Adrenal gland (tissue), 12 donors: ENCODE measurements around the gene MAGI2. TPM values are rescaled to one million over a fixed set of nuclear protein-coding genes. Genes with fewer than 3 reads are reported as not detected.

Experiments
- DNase-seq, 7 donors: peaks; one replicate each; pipeline ENCODE4 v3.0.0-alpha.2; 2019 to 2020
- H3K27ac ChIP-seq, 5 donors: fragments of 200-600 bp; sonication (generic) in 4 of 5; 1 replicate in 3 of 5; 2 replicates in 2 of 5; pipeline versions ENCODE4 v1.5.1 to v1.8.0; 2016 to 2020; ENCODE audit warnings: mild to moderate bottlenecking in 1 of 5
- H3K27me3 ChIP-seq: fragments of 200-600 bp; 2 replicates; pipeline ENCODE4 v1.8.0; 2021
- H3K36me3 ChIP-seq, 2 donors: fragments of 200-600 bp; replicated peaks in 1 of 2; 1 replicate in 1 of 2; 2 replicates in 1 of 2; pipeline versions ENCODE4 v1.5.1 to v1.8.0; 2018 to 2022
- H3K4me1 ChIP-seq, 2 donors: fragments of 200-600 bp; replicated peaks in 1 of 2; 1 replicate in 1 of 2; 2 replicates in 1 of 2; pipeline versions ENCODE4 v1.5.1 to v1.8.0; 2018 to 2021
- H3K4me3 ChIP-seq, 4 donors: fragments of 200-600 bp; sonication (generic) in 3 of 4; one replicate each; pipeline ENCODE4 v1.5.1; 2016 to 2018
- H3K9me3 ChIP-seq, 3 donors: fragments of 200-600 bp; sonication (generic) in 1 of 3; replicated peaks in 1 of 3; 1 replicate in 2 of 3; 2 replicates in 1 of 3; pipeline versions ENCODE4 v1.5.1 to v1.8.0; 2016 to 2021
- CTCF ChIP-seq, 6 experiments: fragments of 450-650 bp in 4 of 6; fragments of 200-600 bp in 2 of 6; sonication (generic) in 1 of 6; IDR thresholded peaks; 1 replicate in 5 of 6; 2 replicates in 1 of 6; pipeline versions ENCODE4 v1.5.1 to v1.8.0; 2016 to 2021; ENCODE audit warnings: antibody characterized with exemption in 6 of 6, mild to moderate bottlenecking in 2 of 6, moderate library complexity in 1 of 6
- POLR2A ChIP-seq, 2 donors: fragments of 450-650 bp; IDR thresholded peaks; one replicate each; pipeline ENCODE4 v1.6.1; 2017; ENCODE audit warnings: antibody characterized with exemption in 2 of 2, mild to moderate bottlenecking in 2 of 2, moderate library complexity in 1 of 2
- WGBS, 4 donors: extraction: QIAGEN DNeasy Blood & Tissue Kit in 2 of 4; methylation state at CpG; one replicate each; pipeline versions ENCODE4 v1.1.5 to v1.1.7; 2013 to 2017; 5-methylcytosine and 5-hydroxymethylcytosine counted together
- intact Hi-C, 2 donors: fragments of 100-400 bp; cut with DNase I; formaldehyde crosslinking; loops; one replicate each; pipeline versions ENCODE4 v1.14.1 to v1.15.0; 2022 to 2023
- polyA plus RNA-seq, 3 donors: library from polyadenylated mRNA; stranded (reverse); fragments of 200-250 nt in 2 of 3; fragments of 350-450 nt in 1 of 3; fragmentation: Illumina TruSeq in 1 of 3; extraction: RNeasy Lipid Tissue Mini Kit (QIAGEN cat#74804) in 1 of 3; gene quantifications; one replicate each; pipeline ENCODE4 v1.2.3, GENCODE V29; 2013 to 2014
- total RNA-seq, 9 donors: library from RNA; depleted of rRNA in 4 of 9; stranded (reverse); fragments of >200 nt in 4 of 9; fragments of 120-200 nt in 1 of 9; fragmentation: NEBNext Ultra II Directional in 1 of 9; extraction: Animal tissue kit (Norgen Biotek cat#: 25700) in 1 of 9; gene quantifications; one replicate each; pipeline versions ENCODE4 v1.1.0 to v1.2.4, GENCODE V29; 2013 to 2023
- donor health status: healthy with polysubstance abuse.
- donor health status: Bipolar disorder and iron deficiency.
- donor health status: DM: yes; HTN: yes; CAD: no.
- donor health status: DM: no; HTN: no; CAD: no.
- donor health status: DM: no; HTN: no; CAD: no.
- donor health status: DM: yes; HTN: yes; CAD: no.

The MAGI2 gene
- total and polyA plus RNA-seq, 12 donors = 3.2 to 37.1 (median 17.1) TPM

- H3K27me3 ChIP-seq = no peaks in the 10 kb centered on the region
- intact Hi-C loops = no loop called here
- no peak overlapping the region for H3K4me3 ChIP-seq
- no peaks in the 10 kb centered on the region for H3K9me3 ChIP-seq
- DNase-seq = no peak
- 86 to 93% (median 90%) methylated on average over 1 of the region's 1 CpG for WGBS, 4 donors
- TF ChIP-seq POLR2A (IDR thresholded peaks at IDR 0.05) (no peak), CTCF (IDR thresholded peaks at IDR 0.05) (no peak)
- H3K36me3 ChIP-seq = no peaks in the 10 kb centered on the region
- peaks cover 0 to 17% of the 10 kb centered on the region in 2 donors for H3K4me1 ChIP-seq
- H3K27ac ChIP-seq = no peak overlapping the region
Observed at GRCh38 chr7:79285756-79286155, 167.7 kb downstream of the MAGI2 start.

- H3K27ac ChIP-seq = no peak overlapping the region
- H3K4me1 ChIP-seq = peaks cover 0 to 17% of the 10 kb centered on the region in 2 donors
- H3K27me3 ChIP-seq = no peaks in the 10 kb centered on the region
- no peaks in the 10 kb centered on the region for H3K36me3 ChIP-seq
- no peak overlapping the region for H3K4me3 ChIP-seq
- DNase-seq = no peak
- H3K9me3 ChIP-seq = no peaks in the 10 kb centered on the region
- TF ChIP-seq CTCF (IDR thresholded peaks at IDR 0.05) (no peak), POLR2A (IDR thresholded peaks at IDR 0.05) (no peak)
- intact Hi-C loops = no loop called here
Observed at GRCh38 chr7:79284211-79284610, 169.3 kb downstream of the MAGI2 start.

GRCh38 chr7:79282882-79283602 lies 170.4 kb downstream of the MAGI2 start:
- H3K4me1 ChIP-seq = peaks cover 0 to 17% of the 10 kb centered on the region in 2 donors
- WGBS, 4 donors = 66 to 78% (median 75%) methylated on average over 2 of the region's 2 CpGs
- no peaks in the 10 kb centered on the region for H3K9me3 ChIP-seq
- intact Hi-C loops = no loop called here
- H3K36me3 ChIP-seq = no peaks in the 10 kb centered on the region
- no peak overlapping the region for H3K27ac ChIP-seq
- no peaks in the 10 kb centered on the region for H3K27me3 ChIP-seq
- no peak for DNase-seq
- TF ChIP-seq CTCF (IDR thresholded peaks at IDR 0.05) = no peak
- no peak for TF ChIP-seq POLR2A (IDR thresholded peaks at IDR 0.05)
- H3K4me3 ChIP-seq = no peak overlapping the region

- H3K36me3 ChIP-seq = no peaks in the 10 kb centered on the region
- no peak overlapping the region for H3K4me3 ChIP-seq
- WGBS, 4 donors = 35 to 47% (median 44%) methylated on average over 7 of the region's 7 CpGs
- no peaks in the 10 kb centered on the region for H3K9me3 ChIP-seq
- TF ChIP-seq CTCF (IDR thresholded peaks at IDR 0.05) = peak in 3 of 6 experiments; percentile 32 to 43 (median 42)
- TF ChIP-seq POLR2A (IDR thresholded peaks at IDR 0.05) = no peak
- no peaks in the 10 kb centered on the region for H3K27me3 ChIP-seq
- intact Hi-C loops = no loop called here
- no peak overlapping the region for H3K27ac ChIP-seq
- DNase-seq = peak in 5 of 7 donors; percentile 2 to 54 (median 18)
- peaks cover 0 to 17% of the 10 kb centered on the region in 2 donors for H3K4me1 ChIP-seq
Observed at GRCh38 chr7:79282070-79282694, 171.3 kb downstream of the MAGI2 start.
